IMR-90 (cell line): ENCODE data around the gene MEGF11. TPM values are rescaled to one million over a fixed set of nuclear protein-coding genes. Genes with fewer than 3 reads are reported as not detected.

Experiments
- ATAC-seq: fragments of 200-7000 bp; cut with Tn5 transposase; 2 replicates; pipeline ENCODE4 v1.9.1; 2020; ENCODE audit warnings: low read depth, mild to moderate bottlenecking, moderate library complexity
- BruUV-seq: library from RNA; stranded (reverse); fragments of 400-500 nt; replicated peaks from 2 replicates; lab custom pipeline; 2021; lab: Mats Ljungman, UMichigan
- CTCF ChIA-PET: fragments of 300-600 bp; formaldehyde crosslinking; extraction: SDS; loops from one replicate; lab custom pipeline; 2021; ENCODE audit warnings: antibody characterized with exemption; lab: Yijun Ruan, JAX
- POLR2A ChIA-PET: fragments of 300-600 bp; sonication (Branson Sonifier 250); formaldehyde crosslinking; loops from one replicate; lab custom pipeline; 2022; ENCODE audit warnings: antibody characterized with exemption; ENCODE audit not compliant: unreplicated experiment; lab: Charles Lee
- DNase-seq: peaks from one replicate; pipeline ENCODE4 v3.0.0; 2013
- H2AFZ ChIP-seq: replicated peaks from 2 replicates; pipeline ENCODE3; 2013; ENCODE audit warnings: low read length, mild to moderate bottlenecking; ENCODE audit not compliant: poor library complexity
- H2AK5ac ChIP-seq: 2 replicates; pipeline ENCODE4 v1.6.1; 2013; ENCODE audit warnings: low read depth, low read length, inconsistent platforms
- H2AK9ac ChIP-seq: replicated peaks from 2 replicates; pipeline ENCODE3; 2013; ENCODE audit warnings: mild to moderate bottlenecking, low read depth, low read length, moderate library complexity; ENCODE audit not compliant: poor library complexity
- H2BK120ac ChIP-seq: 2 replicates; pipeline ENCODE4 v1.6.1; 2013; ENCODE audit warnings: low read depth, low read length, inconsistent platforms
- H2BK15ac ChIP-seq: 3 replicates; pipeline ENCODE4 v1.6.1; 2013; ENCODE audit warnings: low read depth, low read length, inconsistent platforms
- H2BK20ac ChIP-seq: 2 replicates; pipeline ENCODE4 v1.6.1; 2013; ENCODE audit warnings: low read depth, mild to moderate bottlenecking, inconsistent platforms, low read length, moderate library complexity
- H2BK5ac ChIP-seq: 2 replicates; pipeline ENCODE4 v1.6.1; 2013; ENCODE audit warnings: mild to moderate bottlenecking, low read depth, low read length, inconsistent platforms; ENCODE audit not compliant: poor library complexity, severe bottlenecking
- H3K14ac ChIP-seq: replicated peaks from 2 replicates; pipeline ENCODE4 v1.6.1; 2013; ENCODE audit warnings: low read depth, low read length, inconsistent platforms
- H3K18ac ChIP-seq: 2 replicates; pipeline ENCODE4 v1.6.1; 2013; ENCODE audit warnings: low read depth, low read length, control low read depth
- H3K23ac ChIP-seq: 2 replicates; pipeline ENCODE4 v1.6.1; 2013; ENCODE audit warnings: low read depth, low read length, inconsistent platforms
- H3K27ac ChIP-seq: 2 replicates; pipeline ENCODE4 v1.5.1; 2013; ENCODE audit warnings: mild to moderate bottlenecking, control low read depth, low read length; ENCODE audit not compliant: insufficient read depth
- H3K27me3 ChIP-seq: 2 replicates; pipeline ENCODE4 v1.6.1; 2013; ENCODE audit warnings: low read length; ENCODE audit not compliant: control insufficient read depth, insufficient read depth
- H3K36me3 ChIP-seq: 2 replicates; pipeline ENCODE4 v1.6.1; 2013; ENCODE audit warnings: low read length, mixed read lengths; ENCODE audit not compliant: control insufficient read depth, insufficient read depth
- H3K4ac ChIP-seq: 2 replicates; pipeline ENCODE4 v1.6.1; 2013; ENCODE audit warnings: low read depth, low read length, inconsistent platforms
- H3K4me1 ChIP-seq: 2 replicates; pipeline ENCODE4 v1.6.1; 2013; ENCODE audit warnings: low read length, mixed read lengths; ENCODE audit not compliant: control insufficient read depth, insufficient read depth
- H3K4me2 ChIP-seq: 2 replicates; pipeline ENCODE4 v1.6.1; 2013; ENCODE audit warnings: low read depth, mild to moderate bottlenecking, control low read depth, low read length, moderate library complexity
- H3K4me3 ChIP-seq: 2 replicates; pipeline ENCODE4 v1.5.1; 2013; ENCODE audit warnings: low read depth, mild to moderate bottlenecking, control low read depth, low read length, moderate library complexity; ENCODE audit not compliant: insufficient read depth
- H3K56ac ChIP-seq: 2 replicates; pipeline ENCODE4 v1.6.1; 2013; ENCODE audit warnings: low read length, inconsistent platforms; ENCODE audit not compliant: insufficient read depth; ENCODE audit errors: extremely low read depth
- H3K79me1 ChIP-seq, 2 experiments: 2 replicates each; pipeline ENCODE4 v1.6.1; 2013; ENCODE audit warnings: low read length in 2 of 2, inconsistent platforms in 1 of 2, low read depth in 1 of 2
- H3K9ac ChIP-seq: 2 replicates; pipeline ENCODE4 v1.6.1; 2013; ENCODE audit warnings: low read depth, low read length, control low read depth
- H3K9me1 ChIP-seq: 2 replicates; pipeline ENCODE4 v1.6.1; 2013; ENCODE audit warnings: low read length, inconsistent platforms; ENCODE audit not compliant: insufficient read depth
- H3K9me3 ChIP-seq: 2 replicates; pipeline ENCODE4 v1.6.1; 2013; ENCODE audit warnings: low read length; ENCODE audit not compliant: control insufficient read depth, insufficient read depth
- H4K20me1 ChIP-seq: 2 replicates; pipeline ENCODE4 v1.6.1; 2013; ENCODE audit warnings: low read length, inconsistent platforms; ENCODE audit not compliant: insufficient read depth
- H4K5ac ChIP-seq: 2 replicates; pipeline ENCODE4 v1.6.1; 2013; ENCODE audit warnings: mild to moderate bottlenecking, low read depth, low read length, control low read depth
- H4K8ac ChIP-seq, 2 experiments: 2 replicates each; pipeline ENCODE4 v1.6.1; 2013; ENCODE audit warnings: low read depth in 2 of 2, low read length in 2 of 2, control low read depth in 1 of 2, inconsistent platforms in 1 of 2
- H4K91ac ChIP-seq: 2 replicates; pipeline ENCODE4 v1.6.1; 2013; ENCODE audit warnings: low read depth, low read length, inconsistent platforms; ENCODE audit not compliant: insufficient read depth
- CEBPB ChIP-seq: IDR thresholded peaks from 2 replicates; pipeline ENCODE4 v1.6.1; 2012; ENCODE audit warnings: low read depth, low read length, improper control_type of control experiment
- CHD1 ChIP-seq: IDR thresholded peaks from 2 replicates; pipeline ENCODE4 v1.6.1; 2012; ENCODE audit warnings: low read depth, low read length, improper control_type of control experiment
- CTCF ChIP-seq: conservative IDR thresholded peaks from 2 replicates; pipeline ENCODE4 v1.5.1; 2012; ENCODE audit warnings: mild to moderate bottlenecking, low read depth, low read length, improper control_type of control experiment
- FOS ChIP-seq: fragments of 150-350 bp; IDR thresholded peaks from 2 replicates; pipeline ENCODE4 v1.6.1; 2016; ENCODE audit warnings: low read depth, low read length
- MAFK ChIP-seq: IDR thresholded peaks from 2 replicates; pipeline ENCODE4 v1.6.1; 2012; ENCODE audit warnings: low read depth, low read length, improper control_type of control experiment
- MAZ ChIP-seq: IDR thresholded peaks from 2 replicates; pipeline ENCODE4 v1.6.1; 2012; ENCODE audit warnings: low read depth, mild to moderate bottlenecking, low read length, improper control_type of control experiment, moderate library complexity, borderline replicate concordance
- MXI1 ChIP-seq: IDR thresholded peaks from 2 replicates; pipeline ENCODE4 v1.6.1; 2012; ENCODE audit warnings: low read depth, mild to moderate bottlenecking, low read length, moderate library complexity, borderline replicate concordance
- NFE2L2 ChIP-seq: fragments of 150-350 bp; IDR thresholded peaks from 2 replicates; pipeline ENCODE4 v1.6.1; 2016; ENCODE audit warnings: low read depth, mild to moderate bottlenecking, low read length
- POLR2A ChIP-seq: IDR thresholded peaks from 2 replicates; pipeline ENCODE4 v1.6.1; 2012; ENCODE audit warnings: mild to moderate bottlenecking, low read depth, low read length
- RAD21 ChIP-seq: IDR thresholded peaks from 2 replicates; pipeline ENCODE4 v1.6.1; 2012; ENCODE audit warnings: low read length, improper control_type of control experiment
- RCOR1 ChIP-seq: IDR thresholded peaks from 2 replicates; pipeline ENCODE4 v1.6.1; 2012; ENCODE audit warnings: mild to moderate bottlenecking, low read length, improper control_type of control experiment; ENCODE audit not compliant: insufficient replicate concordance
- RFX5 ChIP-seq: IDR thresholded peaks from 2 replicates; pipeline ENCODE4 v1.8.0; 2012; ENCODE audit warnings: low read depth, mild to moderate bottlenecking, low read length, moderate library complexity
- SMC3 ChIP-seq: fragments of 150-350 bp; IDR thresholded peaks from 2 replicates; pipeline ENCODE4 v1.6.1; 2016; ENCODE audit warnings: low read depth, mild to moderate bottlenecking, antibody characterized with exemption, low read length, moderate library complexity
- WGBS, 2 experiments: methylation state at CpG; one replicate each; pipeline versions ENCODE4 v1.1.5 to v1.1.7; 2013; ENCODE audit warnings: missing lambda C conversion rate in 2 of 2; ENCODE audit not compliant: insufficient read length in 1 of 2; ENCODE audit errors: extremely low coverage in 2 of 2; 5-methylcytosine and 5-hydroxymethylcytosine counted together
- dilution Hi-C: fragments of 300-500 bp; cut with HindIII; formaldehyde crosslinking; loops from one replicate; pipeline ENCODE4 v1.14.3; 2018; ENCODE audit warnings: low sequenced_read_pairs; ENCODE audit not compliant: unreplicated experiment
- in situ Hi-C: fragments of 300-500 bp; cut with MboI; formaldehyde crosslinking; loops from 3 replicates; pipeline ENCODE4 v1.14.3; 2019; ENCODE audit warnings: low sequenced_read_pairs, inconsistent platforms, mixed read lengths
- intact Hi-C: fragments of 100-400 bp; cut with micrococcal nuclease; formaldehyde crosslinking; loops from 2 replicates; pipeline ENCODE4 v1.10.0; 2022
- polyA plus RNA-seq, 3 experiments: library from polyadenylated mRNA; depleted of rRNA; stranded (reverse); fragments of >200 nt; gene quantifications; 2 replicates each; pipeline ENCODE4 v1.2.3, GENCODE V29; 2012; ENCODE audit warnings: low replicate concordance in 1 of 3
- total RNA-seq: library from RNA; depleted of rRNA; stranded (reverse); fragments of >200 nt; gene quantifications from 2 replicates; pipeline ENCODE4 v1.2.3, GENCODE V29; 2012
- TF ChIP-seq, protein P1 (sequence below): fragments of 150-350 bp; IDR thresholded peaks from 2 replicates; pipeline ENCODE4 v1.6.1; 2017; ENCODE audit warnings: mild to moderate bottlenecking, antibody characterized with exemption, low read length, low read depth

Gene MEGF11
- total and polyA plus RNA-seq, 2 of the 4 experiments (the other 2 are of a cell fraction): not detected

- no peak overlapping the region for H3K56ac ChIP-seq
- no peaks in the 10 kb centered on the region for H3K9me3 ChIP-seq
- no peak overlapping the region for H2AK9ac ChIP-seq
- in situ Hi-C loops (no loop called here), dilution Hi-C loops (no loop called here), intact Hi-C loops (no loop called here)
- DNase-seq: no peak
- H2AK5ac ChIP-seq: no peak overlapping the region
- BruUV-seq: no TSS peak
- peaks cover 13% of the 10 kb centered on the region for H3K27me3 ChIP-seq
- no peak overlapping the region for H3K4ac ChIP-seq
- peaks cover 2% of the 10 kb centered on the region; the same call in 1 of the 2 replicates for H3K9me1 ChIP-seq
- no peak overlapping the region for H2BK120ac ChIP-seq
- H3K18ac ChIP-seq: no peak overlapping the region
- no peak overlapping the region for H3K14ac ChIP-seq
- H2BK15ac ChIP-seq: no peak overlapping the region
- TF ChIP-seq CEBPB (no peak), RCOR1 (no peak), MAZ (no peak), MXI1 (no peak), CHD1 (no peak), NFE2L2 (no peak), MAFK (no peak), FOS (no peak), SMC3 (no peak), RAD21 (no peak), RFX5 (no peak), CTCF (no peak), POLR2A (no peak)
- TF ChIP-seq, protein P1, sequence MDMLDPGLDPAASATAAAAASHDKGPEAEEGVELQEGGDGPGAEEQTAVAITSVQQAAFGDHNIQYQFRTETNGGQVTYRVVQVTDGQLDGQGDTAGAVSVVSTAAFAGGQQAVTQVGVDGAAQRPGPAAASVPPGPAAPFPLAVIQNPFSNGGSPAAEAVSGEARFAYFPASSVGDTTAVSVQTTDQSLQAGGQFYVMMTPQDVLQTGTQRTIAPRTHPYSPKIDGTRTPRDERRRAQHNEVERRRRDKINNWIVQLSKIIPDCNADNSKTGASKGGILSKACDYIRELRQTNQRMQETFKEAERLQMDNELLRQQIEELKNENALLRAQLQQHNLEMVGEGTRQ: no peak
- H3K23ac ChIP-seq: no peak overlapping the region
- no peak overlapping the region for H3K4me2 ChIP-seq
- H3K27ac ChIP-seq: no peak overlapping the region
- H2AFZ ChIP-seq: no peak overlapping the region
- no peaks in the 10 kb centered on the region; the same call in 1 of the 2 replicates for H4K20me1 ChIP-seq
- no peak overlapping the region for H4K91ac ChIP-seq
- H3K4me3 ChIP-seq: no peak overlapping the region
- H3K36me3 ChIP-seq: no peaks in the 10 kb centered on the region
- H2BK20ac ChIP-seq: no peak overlapping the region
- H3K79me1 ChIP-seq: no peaks in the 10 kb centered on the region
- H3K9ac ChIP-seq: no peak overlapping the region
- no peak overlapping the region for H4K5ac ChIP-seq
- H4K8ac ChIP-seq: no peak overlapping the region
- ATAC-seq: no peak
- peaks cover 6% of the 10 kb centered on the region for H3K4me1 ChIP-seq
- POLR2A ChIA-PET: no interaction called here
- CTCF ChIA-PET: no interaction called here
- WGBS, 2 experiments: no CpG with 5 or more reads among the region's 4 CpGs
- no peak overlapping the region for H2BK5ac ChIP-seq
Measured at GRCh38 chr15:65938604-65939003, 314.9 kb downstream of the MEGF11 start.
